ENCODE measurements around the gene SLCO3A1. TPM values are rescaled to one million over a fixed set of nuclear protein-coding genes. Genes with fewer than 3 reads are reported as not detected.

The SLCO3A1 gene
- total RNA-seq, 1 experiment from 2014 or later, result not detected

DNA sequence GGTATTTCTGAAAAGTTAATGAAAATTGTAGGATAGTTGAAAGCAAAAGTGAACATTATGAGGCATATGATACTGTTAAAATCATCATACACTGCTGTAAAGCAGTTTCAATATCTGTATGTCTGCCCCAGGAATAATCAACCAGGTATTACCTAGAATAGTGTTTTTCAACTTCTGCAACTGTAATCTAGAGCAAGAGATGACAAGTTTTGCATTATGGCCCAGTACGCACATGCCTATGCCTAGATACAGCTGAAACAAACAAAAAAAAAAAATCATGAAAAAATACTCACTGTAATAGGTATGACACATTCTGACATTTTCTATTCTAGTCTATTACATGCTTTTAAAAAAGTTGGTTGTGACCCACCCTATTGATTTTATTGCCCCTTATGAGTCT, 299.5 kb downstream of the SLCO3A1 start:
- in situ Hi-C loops (cut with HindIII; ENCODE audit: low sequenced_read_pairs), result no loop called here

DNA sequence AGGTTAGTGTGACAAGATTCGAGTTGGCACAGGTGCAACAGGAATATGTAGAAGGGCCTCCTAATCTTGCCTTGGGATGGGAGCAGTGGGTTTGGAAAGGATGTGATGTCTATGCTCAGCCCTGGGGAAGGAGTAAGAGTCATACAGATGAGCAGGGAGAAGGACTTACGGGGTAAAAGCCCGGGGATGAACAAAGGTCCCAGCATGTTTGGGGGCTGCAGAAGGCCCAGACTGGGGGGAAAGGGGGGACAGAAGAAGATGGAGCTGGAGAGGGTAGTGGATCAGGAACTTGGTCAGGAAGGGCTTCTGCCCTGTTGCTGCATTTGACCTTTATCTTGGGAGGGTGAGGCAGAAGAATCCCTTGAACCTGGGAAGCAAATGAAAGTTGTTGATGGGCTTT, 300.1 kb downstream of the SLCO3A1 start:
- DNase-seq (ENCODE audit: low spot score), result no peak
- in situ Hi-C loops (cut with HindIII; ENCODE audit: low sequenced_read_pairs), result no loop called here

More for the DNA sequence above, 299.5 kb downstream of the SLCO3A1 start:
- no peak for DNase-seq (ENCODE audit: low spot score)

DNA sequence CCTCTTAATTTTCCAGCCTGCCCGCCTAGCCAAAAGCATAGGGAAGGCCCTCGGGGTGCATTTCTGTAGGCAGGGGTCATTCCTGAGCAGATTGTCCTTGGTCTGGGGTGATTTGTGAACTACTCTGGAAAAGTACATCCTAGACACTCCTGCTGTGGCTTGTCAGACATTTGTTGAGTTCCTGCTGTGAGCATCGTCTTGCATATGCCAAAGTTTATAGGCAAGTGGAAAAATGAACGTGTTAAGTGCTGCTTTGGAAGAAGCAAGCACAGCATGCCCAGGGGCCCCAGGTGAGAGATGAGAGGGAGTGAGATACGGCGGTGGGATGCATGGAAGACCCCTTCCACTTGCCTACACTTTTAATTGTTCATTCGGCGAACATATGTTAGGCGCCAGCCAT, 302.4 kb downstream of the SLCO3A1 start:
- no peak for DNase-seq (ENCODE audit: low spot score)
- in situ Hi-C loops (cut with HindIII; ENCODE audit: low sequenced_read_pairs), result no loop called here

DNA sequence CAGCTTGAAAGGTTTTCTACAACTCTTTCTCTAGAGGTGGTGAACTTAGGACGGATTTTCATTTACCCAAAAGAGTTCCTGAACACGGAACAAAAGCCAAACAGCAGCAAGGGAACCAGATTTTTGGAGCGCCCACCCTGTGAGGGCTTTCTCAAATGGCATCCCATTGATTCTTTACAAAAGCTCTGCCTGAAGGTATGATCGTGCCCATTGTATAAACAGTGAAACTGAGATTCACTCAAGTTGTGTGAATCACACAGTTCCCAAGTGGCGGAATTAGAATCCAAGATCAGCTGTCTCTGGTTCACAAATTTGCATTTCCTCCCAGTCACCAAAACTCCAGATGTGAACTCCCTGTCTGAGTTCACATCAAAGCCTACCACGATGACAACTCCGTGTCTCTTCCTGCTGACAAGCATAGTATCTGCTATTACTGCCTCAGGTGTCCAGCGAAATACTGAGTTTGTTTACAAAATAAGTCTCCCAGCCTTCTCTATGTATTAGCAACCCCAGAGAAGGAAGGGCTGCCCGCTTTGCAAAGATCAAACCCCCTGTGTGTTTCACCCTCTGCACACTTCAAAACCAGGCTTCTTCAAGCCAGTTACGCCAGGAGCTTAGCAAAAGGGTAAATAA, 304.3 kb downstream of the SLCO3A1 start:
- DNase-seq (ENCODE audit: low spot score), result no peak

DNA sequence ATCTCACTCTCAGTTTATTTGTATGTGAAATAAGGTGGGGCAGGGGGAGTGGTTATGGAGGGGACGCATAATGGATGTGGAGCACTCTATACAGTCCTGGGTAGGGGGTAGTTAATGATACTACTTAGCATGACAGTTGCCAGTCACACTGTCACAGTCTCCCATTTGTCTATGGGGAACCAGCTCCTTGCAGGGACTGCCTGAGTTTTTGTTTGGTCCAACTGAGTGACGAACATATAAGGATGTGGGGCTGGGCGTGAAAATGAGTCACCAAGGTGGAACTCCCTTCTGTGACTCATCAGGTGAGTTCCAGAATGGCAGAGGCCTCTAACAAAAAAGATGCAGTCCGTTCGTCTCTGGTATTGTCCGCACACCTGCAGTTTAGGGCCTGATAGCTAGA, 304.9 kb downstream of the SLCO3A1 start:
- in situ Hi-C loops (cut with HindIII; ENCODE audit: low sequenced_read_pairs), result no loop called here
- DNase-seq (ENCODE audit: low spot score), result no peak

More for the DNA sequence above, 304.3 kb downstream of the SLCO3A1 start:
- in situ Hi-C loops (cut with HindIII; ENCODE audit: low sequenced_read_pairs), result no loop called here

DNA sequence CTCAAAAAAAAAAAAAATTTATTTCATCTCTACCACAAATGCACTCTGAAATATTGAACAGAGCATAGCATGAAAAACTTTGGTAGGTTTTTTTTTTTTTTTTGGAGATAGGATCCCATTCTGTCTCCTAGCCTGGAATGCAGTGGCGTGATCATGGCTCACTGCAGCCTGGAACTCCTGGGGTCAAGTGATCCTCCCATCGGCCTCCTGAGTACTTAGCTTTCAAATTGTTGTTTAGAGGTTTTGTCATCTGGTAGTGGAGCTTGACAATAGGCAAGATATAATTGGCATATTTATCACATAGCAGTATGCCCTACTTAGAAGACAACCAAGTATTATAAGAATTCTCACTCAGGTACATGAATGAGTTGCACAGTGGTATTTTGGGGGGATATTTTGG, 306.0 kb downstream of the SLCO3A1 start:
- DNase-seq (ENCODE audit: low spot score), result no peak
- in situ Hi-C loops (cut with HindIII; ENCODE audit: low sequenced_read_pairs), result no loop called here

DNA sequence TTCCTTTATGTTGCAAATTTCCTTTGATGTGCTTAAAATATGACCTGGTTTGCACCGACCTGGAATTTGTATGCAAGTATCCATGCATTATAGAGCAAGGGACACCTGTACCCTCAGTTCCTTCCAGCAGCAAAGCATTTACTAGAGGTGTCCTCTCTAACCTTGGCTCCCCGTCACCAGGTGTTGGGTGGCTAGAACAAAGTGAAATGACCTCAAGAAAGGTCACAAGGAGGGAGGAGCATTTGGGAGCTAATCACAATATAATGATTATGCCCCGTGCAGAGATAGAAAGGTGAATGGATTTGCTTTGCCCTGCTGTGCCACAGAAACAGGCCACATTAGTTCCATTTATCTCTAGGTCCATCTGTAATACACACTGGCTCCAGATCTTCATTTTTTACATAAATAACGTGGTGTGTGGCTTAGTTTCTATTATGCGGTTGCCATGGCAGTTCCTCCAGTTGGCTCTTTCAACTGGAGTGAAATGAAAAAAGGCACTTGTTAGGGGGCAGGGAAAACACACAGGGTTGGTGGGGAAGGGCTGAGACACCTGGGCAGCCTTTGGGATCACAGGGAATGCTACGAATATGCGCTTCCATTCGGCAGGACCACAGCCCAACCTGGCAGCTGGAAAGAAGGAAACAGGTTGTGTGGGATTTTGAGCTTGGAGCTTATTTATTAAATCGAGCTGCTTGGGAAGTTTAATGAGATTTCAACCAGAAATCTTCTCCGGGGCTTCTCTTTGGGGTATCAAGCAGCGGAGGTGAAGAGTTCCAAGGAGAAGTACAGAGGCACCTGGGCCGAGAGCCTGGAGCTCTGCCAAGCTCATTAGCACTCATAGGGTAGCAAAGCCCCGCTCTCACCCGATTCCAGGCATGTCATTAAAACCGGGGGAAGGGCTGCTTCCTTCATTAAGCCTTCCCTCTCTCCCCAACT, 306.7 kb downstream of the SLCO3A1 start:
- DNase-seq (ENCODE audit: low spot score), result no peak
- in situ Hi-C loops (cut with HindIII; ENCODE audit: low sequenced_read_pairs), result no loop called here

DNA sequence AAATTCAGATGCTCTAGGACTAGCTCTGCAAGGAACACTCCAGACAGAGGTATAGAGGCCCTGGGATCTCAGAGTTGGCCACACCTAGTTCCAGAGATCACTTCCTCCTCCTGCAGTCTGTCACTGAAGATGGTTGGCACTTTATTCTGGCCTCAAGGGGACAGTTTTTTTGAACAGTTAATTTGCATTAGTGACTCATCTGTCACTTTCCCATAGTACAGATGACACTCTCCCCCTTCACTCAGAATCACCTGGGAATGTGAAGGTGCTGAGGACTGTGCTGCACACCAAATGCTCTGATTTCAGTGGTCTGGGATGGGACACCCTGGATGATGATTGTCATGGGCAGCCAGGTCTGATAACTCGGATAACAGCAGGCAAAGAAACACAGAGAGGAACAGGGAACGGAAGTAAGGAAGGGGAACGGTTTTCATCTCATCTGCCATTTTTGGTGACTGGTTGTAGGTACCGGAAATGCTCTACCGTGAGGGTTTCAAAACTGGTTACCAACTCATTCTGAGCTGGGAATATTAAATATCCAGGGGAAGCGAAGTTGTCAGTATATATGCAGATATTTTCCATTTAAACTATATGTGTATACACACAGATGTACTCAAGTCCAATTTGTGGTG, 307.6 kb downstream of the SLCO3A1 start:
- no peak for DNase-seq (ENCODE audit: low spot score)
- in situ Hi-C loops (cut with HindIII; ENCODE audit: low sequenced_read_pairs), result no loop called here

DNA sequence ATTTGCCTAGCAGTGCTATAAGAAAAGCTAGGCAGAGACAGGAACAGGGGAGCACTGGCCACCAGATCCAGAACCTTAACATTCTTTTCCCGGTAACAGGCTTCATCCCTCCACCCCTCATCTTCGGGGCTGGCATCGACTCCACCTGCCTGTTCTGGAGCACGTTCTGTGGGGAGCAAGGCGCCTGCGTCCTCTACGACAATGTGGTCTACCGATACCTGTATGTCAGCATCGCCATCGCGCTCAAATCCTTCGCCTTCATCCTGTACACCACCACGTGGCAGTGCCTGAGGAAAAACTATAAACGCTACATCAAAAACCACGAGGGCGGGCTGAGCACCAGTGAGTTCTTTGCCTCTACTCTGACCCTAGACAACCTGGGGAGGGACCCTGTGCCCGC, 309.1 kb downstream of the SLCO3A1 start:
- no peak for DNase-seq (ENCODE audit: low spot score)
- in situ Hi-C loops (cut with HindIII; ENCODE audit: low sequenced_read_pairs), result no loop called here

DNA sequence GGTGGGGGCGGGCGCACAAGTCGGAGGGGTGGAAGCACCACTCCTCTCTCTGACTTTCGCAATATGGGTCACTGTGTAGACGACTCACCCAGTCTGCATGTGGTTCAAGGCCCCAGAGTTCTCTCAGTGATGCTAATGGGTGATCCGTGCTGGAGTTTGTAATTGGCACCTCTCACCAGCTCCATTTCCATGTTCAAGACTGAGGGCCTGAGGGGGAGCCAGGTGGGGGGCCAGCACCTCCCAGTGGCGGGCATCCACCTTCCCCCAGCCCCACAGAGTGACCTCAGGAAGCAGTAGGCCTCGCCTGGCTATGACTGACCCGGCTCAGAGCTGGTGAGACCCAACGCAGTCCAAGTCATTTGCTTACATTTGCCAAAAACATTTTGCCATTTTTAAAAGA, 310.1 kb downstream of the SLCO3A1 start:
- no peak for DNase-seq (ENCODE audit: low spot score)
- in situ Hi-C loops (cut with HindIII; ENCODE audit: low sequenced_read_pairs), result no loop called here

DNA sequence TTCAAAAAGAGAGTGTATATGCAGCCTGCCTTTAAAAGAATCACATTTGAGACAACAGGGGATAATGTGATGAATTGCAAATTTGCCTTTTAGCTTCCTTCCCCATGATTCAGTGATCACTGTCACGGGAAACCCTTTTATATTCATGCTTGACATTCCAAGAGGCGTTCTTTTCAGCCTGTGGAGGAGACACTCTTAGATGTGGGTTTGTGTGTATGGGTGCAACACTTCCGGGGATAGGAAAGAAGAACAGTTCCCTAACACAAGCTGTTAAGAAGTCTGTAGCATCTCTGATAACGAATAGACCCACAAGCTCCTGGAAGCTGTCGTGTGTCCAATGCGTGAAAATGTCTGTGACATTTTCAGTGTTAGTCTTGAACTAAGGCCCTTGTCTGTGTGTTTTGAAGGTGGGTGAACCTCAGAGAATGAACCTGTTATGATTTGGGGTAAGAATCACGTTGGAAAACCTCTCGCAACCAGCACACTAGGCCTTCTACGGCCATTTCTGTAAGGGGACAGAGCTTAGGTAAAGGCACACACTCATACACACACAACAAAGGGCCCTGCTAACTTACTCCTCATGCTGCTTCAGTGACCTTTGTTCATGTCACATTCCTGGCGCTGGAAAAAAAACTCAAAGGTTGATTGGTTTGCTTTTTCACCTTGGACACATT, 311.0 kb downstream of the SLCO3A1 start:
- DNase-seq (ENCODE audit: low spot score), result no peak
- in situ Hi-C loops (cut with HindIII; ENCODE audit: low sequenced_read_pairs), result no loop called here

DNA sequence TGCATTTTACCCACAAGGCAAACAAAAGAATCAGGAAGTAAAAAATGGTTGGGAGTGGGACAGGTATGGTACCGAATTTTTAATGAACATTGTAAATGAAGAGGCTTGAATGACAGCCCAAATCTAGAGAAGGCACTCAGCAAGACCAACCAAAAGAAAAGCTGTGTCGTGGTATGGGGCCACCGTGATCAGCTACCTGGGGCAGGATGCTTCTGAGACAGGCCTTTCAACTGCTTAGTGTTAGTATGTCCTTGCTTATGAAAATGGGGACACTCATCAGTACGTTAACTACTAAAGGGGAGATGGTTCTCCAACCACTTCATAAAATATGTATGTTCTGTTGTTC, 311.5 kb downstream of the SLCO3A1 start:
- DNase-seq (ENCODE audit: low spot score), result no peak
- in situ Hi-C loops (cut with HindIII; ENCODE audit: low sequenced_read_pairs), result no loop called here

DNA sequence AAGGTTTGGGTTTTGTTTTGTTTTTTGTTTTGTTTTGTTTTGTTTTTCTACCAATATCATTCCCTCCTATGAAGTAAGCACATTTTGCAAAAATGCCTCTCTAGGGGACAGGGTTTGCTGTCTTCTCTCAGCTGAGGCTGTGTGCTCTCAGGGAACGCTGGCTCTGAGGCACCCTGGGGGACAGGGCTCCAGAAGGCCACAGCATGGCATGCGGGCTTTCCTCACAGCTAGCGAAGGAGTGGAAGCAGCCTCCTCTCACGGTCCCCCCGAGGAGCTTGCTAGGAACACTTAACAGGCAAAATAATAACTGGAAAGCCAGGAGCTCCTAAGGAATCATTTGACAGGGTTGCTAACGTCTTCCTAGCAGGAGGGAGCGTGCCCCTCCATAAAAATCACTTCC, 312.5 kb downstream of the SLCO3A1 start:
- in situ Hi-C loops (cut with HindIII; ENCODE audit: low sequenced_read_pairs), result no loop called here
- DNase-seq (ENCODE audit: low spot score), result peak; percentile 41

DNA sequence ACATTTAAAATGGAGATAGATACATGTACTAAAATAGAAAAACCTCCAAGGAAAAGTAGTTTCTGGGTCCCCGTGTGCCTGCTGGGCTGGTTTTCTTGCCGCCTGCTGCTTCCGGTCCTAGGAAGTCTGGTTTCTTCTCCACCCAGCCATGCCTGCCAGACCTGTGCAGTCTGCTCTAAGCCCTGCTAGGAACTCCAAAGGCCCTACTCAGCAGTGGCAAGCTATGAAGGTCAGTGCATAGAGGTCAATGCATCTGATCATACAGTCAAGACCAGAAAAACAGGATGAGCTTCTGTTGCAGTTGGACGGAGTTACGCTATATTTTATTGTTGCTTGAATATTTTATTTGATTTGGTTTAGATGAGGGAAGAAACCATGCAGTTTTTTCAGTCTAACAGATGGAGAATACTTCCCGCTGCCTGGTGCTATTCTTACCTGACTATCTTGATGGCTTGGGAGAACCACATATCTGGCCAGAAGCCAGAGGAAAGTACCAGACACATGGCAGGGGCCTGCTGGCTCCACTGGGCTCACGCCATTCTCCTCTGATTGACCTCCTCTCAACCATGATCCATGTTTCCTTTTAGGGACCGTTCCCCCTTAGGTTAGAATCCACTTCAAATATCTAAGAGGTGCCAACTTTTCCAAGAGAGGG, 313.4 kb downstream of the SLCO3A1 start:
- in situ Hi-C loops (cut with HindIII; ENCODE audit: low sequenced_read_pairs), result no loop called here
- peak; percentile 94 for DNase-seq (ENCODE audit: low spot score)

DNA sequence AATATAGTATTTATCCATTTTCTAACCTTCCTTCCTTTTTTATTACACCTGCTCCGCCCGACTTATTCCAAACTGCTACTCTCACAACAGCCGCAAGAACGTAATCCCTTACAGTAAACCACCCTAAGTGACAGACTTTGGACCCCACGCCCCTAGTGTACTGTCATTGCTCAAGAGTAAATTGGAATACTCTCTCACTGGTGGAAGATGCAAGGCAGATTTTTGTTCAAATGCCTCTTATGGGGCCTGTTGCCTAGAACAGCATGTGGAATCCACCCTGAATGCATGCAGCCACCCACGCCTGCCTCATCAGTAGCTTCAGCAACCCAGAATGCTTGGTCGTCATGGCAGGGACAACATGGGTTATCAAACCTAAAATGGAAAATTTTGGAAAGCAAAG, 313.9 kb downstream of the SLCO3A1 start:
- DNase-seq (ENCODE audit: low spot score), result no peak

DNA sequence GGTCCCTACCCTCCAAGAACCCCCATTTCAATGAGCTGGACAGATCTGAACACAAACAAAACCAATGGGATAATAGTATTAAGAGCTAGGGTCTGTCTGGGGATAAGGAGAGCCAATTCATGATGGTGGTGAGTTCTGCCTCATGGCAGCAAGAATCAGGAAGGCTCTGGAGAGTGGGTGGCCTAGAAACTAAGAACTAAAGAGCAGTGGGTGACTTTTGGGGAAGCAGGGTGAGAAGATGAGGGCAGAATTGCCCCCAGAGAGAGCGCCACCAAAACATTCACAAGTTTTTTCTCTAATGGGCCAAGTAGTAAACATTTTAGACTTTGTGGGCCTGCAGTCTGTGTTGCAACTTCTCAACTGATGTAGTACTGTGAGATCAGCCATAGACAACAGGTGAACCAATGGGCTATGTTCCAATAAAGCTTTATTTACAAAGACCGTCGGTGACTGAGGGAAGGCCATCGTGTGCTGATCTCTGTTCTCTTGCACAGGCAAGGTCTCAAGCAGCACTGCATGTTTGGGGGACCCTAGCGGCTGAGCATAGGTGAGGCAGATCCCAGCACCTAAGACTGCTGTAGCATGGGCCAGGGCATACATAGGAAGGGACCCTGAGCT, 314.7 kb downstream of the SLCO3A1 start:
- no peak for DNase-seq (ENCODE audit: low spot score)
- in situ Hi-C loops (cut with HindIII; ENCODE audit: low sequenced_read_pairs), result no loop called here

More for the DNA sequence above, 313.9 kb downstream of the SLCO3A1 start:
- in situ Hi-C loops (cut with HindIII; ENCODE audit: low sequenced_read_pairs), result no loop called here

DNA sequence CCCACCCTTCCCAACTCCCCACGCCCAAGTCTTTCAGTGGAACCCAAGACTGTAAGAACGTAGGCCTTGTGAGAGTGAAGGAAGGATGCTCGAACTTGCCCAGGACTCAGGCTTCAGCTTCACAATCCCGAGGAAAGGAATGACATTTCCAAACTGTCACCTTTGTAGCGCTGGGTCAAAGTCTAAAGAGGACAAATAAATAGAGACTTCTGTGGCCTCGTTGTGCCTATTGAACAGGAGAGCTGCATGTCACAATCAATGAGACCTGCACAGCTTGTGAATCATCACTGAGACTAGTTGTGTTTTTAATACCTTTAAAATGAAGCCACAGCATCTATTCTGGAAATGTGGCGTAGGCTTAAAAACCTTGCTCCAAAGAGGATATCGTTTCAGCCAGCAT, 317.4 kb downstream of the SLCO3A1 start:
- in situ Hi-C loops (cut with HindIII; ENCODE audit: low sequenced_read_pairs), result no loop called here
- no peak for DNase-seq (ENCODE audit: low spot score)

DNA sequence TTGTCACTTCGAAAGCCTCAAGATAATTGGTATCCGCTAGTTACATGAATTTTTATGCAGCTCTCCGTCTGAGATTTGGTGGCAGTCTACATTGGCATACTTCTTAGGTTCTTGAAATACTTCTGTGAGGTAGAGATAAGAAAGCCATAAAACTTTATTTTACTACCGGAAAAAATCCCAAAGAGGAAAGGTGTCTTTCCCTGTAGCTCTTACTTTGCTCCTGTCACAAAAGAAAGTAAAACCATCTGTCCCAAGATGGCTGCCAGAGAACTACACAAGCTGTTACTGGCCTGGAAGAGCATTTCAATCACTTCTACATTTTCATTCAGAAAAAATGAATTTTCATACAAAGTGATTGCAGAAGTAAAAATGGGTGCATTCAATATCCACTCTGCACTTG, 325.4 kb downstream of the SLCO3A1 start:
- in situ Hi-C loops (cut with HindIII; ENCODE audit: low sequenced_read_pairs), result no loop called here

DNA sequence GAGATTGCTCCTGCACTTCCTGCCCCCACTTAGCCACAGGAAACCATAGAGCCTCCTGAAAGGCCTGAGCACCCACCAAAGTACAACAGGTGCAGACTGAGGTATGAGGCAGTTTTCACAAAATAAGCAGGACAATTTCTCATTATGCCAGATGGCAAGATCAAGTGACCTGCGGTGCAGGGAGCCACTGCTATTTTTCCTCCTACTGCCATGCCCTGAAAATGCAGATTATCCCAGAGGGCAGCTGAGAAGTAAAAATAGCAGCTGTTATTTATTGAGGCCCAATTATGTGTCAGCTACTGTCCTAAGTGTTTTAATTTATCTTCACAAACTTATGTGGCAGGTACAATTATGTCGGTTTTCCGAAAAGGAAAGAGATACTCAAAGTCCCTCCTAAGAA, 330.6 kb downstream of the SLCO3A1 start:
- peak; percentile 85 for DNase-seq (ENCODE audit: low spot score)
- in situ Hi-C loops (cut with HindIII; ENCODE audit: low sequenced_read_pairs), result no loop called here

More for the DNA sequence above, 325.4 kb downstream of the SLCO3A1 start:
- peak; percentile 46 for DNase-seq (ENCODE audit: low spot score)
